Gastroesophageal sphincter (tissue), 3 donors: ENCODE measurements around the gene ANXA11.

Experiments
- EP300 ChIP-seq: sonication (generic); formaldehyde crosslinking; IDR thresholded peaks from one replicate; pipeline ENCODE4 v1.6.1; 2017; ENCODE audit warnings: antibody characterized with exemption, mild to moderate bottlenecking
- TF ChIP-seq, protein P1 (sequence below), 4 experiments: fragments of 200-600 bp in 2 of 4; fragments of 450-650 bp in 2 of 4; sonication (generic) in 1 of 4; IDR thresholded peaks; one replicate each; pipeline ENCODE4 v1.5.1; 2017 to 2019; ENCODE audit warnings: antibody characterized with exemption in 4 of 4, mild to moderate bottlenecking in 2 of 4, moderate library complexity in 2 of 4

DNA sequence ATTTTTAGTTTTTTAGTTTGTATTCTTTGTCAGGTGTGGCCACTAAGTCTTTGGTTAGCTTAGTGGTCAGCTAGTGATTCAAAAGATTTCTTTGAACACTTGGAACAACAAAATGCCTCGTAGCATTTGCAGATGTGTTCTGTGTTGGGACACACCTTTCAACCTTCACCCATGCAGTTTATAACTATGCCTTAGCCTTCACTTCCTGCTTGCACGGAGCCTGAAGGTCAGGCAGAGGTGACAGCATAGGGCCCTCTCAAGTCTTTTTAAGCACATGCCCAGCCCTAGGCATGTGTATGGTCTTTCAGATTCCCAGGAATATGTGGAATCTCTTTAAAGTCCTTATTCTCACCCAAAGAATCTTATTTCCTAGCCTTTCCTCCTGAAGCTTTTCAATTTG lies 55.2 kb downstream of the ANXA11 start:
- TF ChIP-seq EP300: no peak
- TF ChIP-seq, protein P1, sequence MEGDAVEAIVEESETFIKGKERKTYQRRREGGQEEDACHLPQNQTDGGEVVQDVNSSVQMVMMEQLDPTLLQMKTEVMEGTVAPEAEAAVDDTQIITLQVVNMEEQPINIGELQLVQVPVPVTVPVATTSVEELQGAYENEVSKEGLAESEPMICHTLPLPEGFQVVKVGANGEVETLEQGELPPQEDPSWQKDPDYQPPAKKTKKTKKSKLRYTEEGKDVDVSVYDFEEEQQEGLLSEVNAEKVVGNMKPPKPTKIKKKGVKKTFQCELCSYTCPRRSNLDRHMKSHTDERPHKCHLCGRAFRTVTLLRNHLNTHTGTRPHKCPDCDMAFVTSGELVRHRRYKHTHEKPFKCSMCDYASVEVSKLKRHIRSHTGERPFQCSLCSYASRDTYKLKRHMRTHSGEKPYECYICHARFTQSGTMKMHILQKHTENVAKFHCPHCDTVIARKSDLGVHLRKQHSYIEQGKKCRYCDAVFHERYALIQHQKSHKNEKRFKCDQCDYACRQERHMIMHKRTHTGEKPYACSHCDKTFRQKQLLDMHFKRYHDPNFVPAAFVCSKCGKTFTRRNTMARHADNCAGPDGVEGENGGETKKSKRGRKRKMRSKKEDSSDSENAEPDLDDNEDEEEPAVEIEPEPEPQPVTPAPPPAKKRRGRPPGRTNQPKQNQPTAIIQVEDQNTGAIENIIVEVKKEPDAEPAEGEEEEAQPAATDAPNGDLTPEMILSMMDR (IDR thresholded peaks at IDR 0.05): no peak
